ENCODE data around the gene CORO6. TPM values are rescaled to one million over a fixed set of nuclear protein-coding genes. Genes with fewer than 3 reads are reported as not detected.

CORO6 gene
- total RNA-seq, 4 donors from 2014 or later, result 12.2 to 37.4 (median 13.9) TPM

- intact Hi-C loops (cut with DNase I; ENCODE audit: low total_unique reads) (no loop called here), in situ Hi-C loops (cut with MboI; ENCODE audit: low pct_ligation_motif_present in 1 of 4, low pct_unique_long_range_greater_than_20kb in 1 of 4, low sequenced_read_pairs in 3 of 4) (loop anchor here in 1 of 4 donors (25.0 kb wide), 1 partner anchor 323 kb away; the partner anchor contains the start of genes EFCAB5 and SSH2)
- DNase-seq, result no peak
- H3K4me1 ChIP-seq, result peaks cover 41 to 60% (median 54%) of the 10 kb centered on the region in 4 donors
- 55 to 68% methylated on average over 4 to 16 of the region's 16 CpGs for WGBS, 2 donors (ENCODE audit: low coverage in 1 of 2)
- no peak overlapping the region for H3K27ac ChIP-seq
- no peaks in the 10 kb centered on the region for H3K9me3 ChIP-seq
- peaks cover 18% of the 10 kb centered on the region for H3K27me3 ChIP-seq
- no peak for TF ChIP-seq EP300 (IDR thresholded peaks at IDR 0.05; ENCODE audit: low read depth)
- TF ChIP-seq POLR2A (IDR thresholded peaks at IDR 0.05), result no peak
- TF ChIP-seq POLR2AphosphoS5 (IDR thresholded peaks at IDR 0.05), result no peak
- TF ChIP-seq CTCF (IDR thresholded peaks at IDR 0.05), result no peak
- H3K4me3 ChIP-seq, result no peak overlapping the region
- no peaks in the 10 kb centered on the region for H3K36me3 ChIP-seq
Observed at GRCh38 chr17:29614349-29615047, 8.2 kb downstream of the CORO6 start.

GRCh38 chr17:29613856-29614255, 8.9 kb downstream of the CORO6 start:
- 30% methylated on average over 13 of the region's 13 CpGs; no CpG with 5 or more reads in 1 of the 2 donors for WGBS, 2 donors (ENCODE audit: low coverage in 1 of 2)
- Histone ChIP-seq H3K9me3 (no peaks in the 10 kb centered on the region), H3K27ac (no peak overlapping the region), H3K4me3 (peak overlapping the region in 2 of 4 donors; percentile 23 to 39), H3K4me1 (peaks cover 41 to 57% (median 54%) of the 10 kb centered on the region in 4 donors), H3K36me3 (no peaks in the 10 kb centered on the region), H3K27me3 (peaks cover 18% of the 10 kb centered on the region)
- intact Hi-C loops (cut with DNase I; ENCODE audit: low total_unique reads), result no loop called here
- in situ Hi-C loops (cut with MboI; ENCODE audit: low pct_ligation_motif_present in 1 of 4, low pct_unique_long_range_greater_than_20kb in 1 of 4, low sequenced_read_pairs in 3 of 4), result loop anchor here in 1 of 4 donors (25.0 kb wide), 1 partner anchor 323 kb away; the partner anchor contains the start of genes EFCAB5 and SSH2
- no peak for TF ChIP-seq POLR2A (IDR thresholded peaks at IDR 0.05)
- no peak for TF ChIP-seq POLR2AphosphoS5 (IDR thresholded peaks at IDR 0.05)
- no peak for TF ChIP-seq CTCF (IDR thresholded peaks at IDR 0.05)
- TF ChIP-seq EP300 (IDR thresholded peaks at IDR 0.05; ENCODE audit: low read depth), result no peak
- DNase-seq, result no peak

DNA sequence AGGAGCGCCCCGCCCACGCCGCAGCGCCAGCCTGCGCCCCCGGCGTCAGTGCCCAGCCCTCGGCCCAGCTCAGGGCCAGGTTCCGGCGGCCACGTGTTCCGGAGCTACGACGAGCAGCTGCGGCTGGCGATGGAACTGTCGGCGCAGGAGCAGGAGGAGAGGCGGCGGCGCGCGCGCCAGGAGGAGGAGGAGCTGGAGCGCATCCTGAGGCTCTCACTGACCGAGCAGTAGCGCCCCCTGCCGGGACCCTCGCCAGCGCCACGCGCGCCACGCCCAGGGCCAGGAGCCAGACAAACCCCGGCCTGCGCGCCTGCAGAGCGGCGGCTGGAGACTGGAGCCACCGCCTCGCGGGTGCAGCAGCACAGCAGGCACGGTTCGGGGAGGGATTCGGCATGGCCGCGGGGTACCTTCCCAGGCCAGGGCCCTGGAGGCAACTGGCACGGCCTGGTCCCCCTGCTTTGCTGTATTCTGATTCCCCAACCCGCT, 9.3 kb downstream of the CORO6 start:
- peak in 2 of 3 donors; percentile 18 to 60 for TF ChIP-seq POLR2AphosphoS5 (IDR thresholded peaks at IDR 0.05)
- TF ChIP-seq POLR2A (IDR thresholded peaks at IDR 0.05), result no peak
- TF ChIP-seq EP300 (IDR thresholded peaks at IDR 0.05; ENCODE audit: low read depth), result no peak
- TF ChIP-seq CTCF (IDR thresholded peaks at IDR 0.05), result peak; percentile 65 to 93 (median 87)
- Histone ChIP-seq H3K27me3 (peaks cover 18% of the 10 kb centered on the region), H3K36me3 (no peaks in the 10 kb centered on the region), H3K9me3 (no peaks in the 10 kb centered on the region), H3K27ac (no peak overlapping the region), H3K4me3 (peak overlapping the region in 2 of 4 donors; percentile 23 to 39), H3K4me1 (peaks cover 41 to 55% (median 52%) of the 10 kb centered on the region in 4 donors)
- peak; percentile 95 for DNase-seq
- in situ Hi-C loops (cut with MboI; ENCODE audit: low pct_ligation_motif_present in 1 of 4, low pct_unique_long_range_greater_than_20kb in 1 of 4, low sequenced_read_pairs in 3 of 4) (loop anchor here in 1 of 4 donors (25.0 kb wide), 1 partner anchor 324 kb away; the partner anchor contains the start of genes EFCAB5 and SSH2), intact Hi-C loops (cut with DNase I; ENCODE audit: low total_unique reads) (no loop called here)
- WGBS, 2 donors (ENCODE audit: low coverage in 1 of 2), result 8% methylated on average over 50 of the region's 50 CpGs; no CpG with 5 or more reads in 1 of the 2 donors

Data from transverse colon (tissue), 4 donors.